SU-DHL-6 (cell line): Measurements from ENCODE around the gene SEC14L1.
"Not testable (repeated sequence)": the region's sequence is repeated elsewhere in the genome, so short reads cannot be mapped to it uniquely, and the experiment has no call there.

Experiments
- H2AFZ ChIP-seq: fragments of 200-600 bp; sonication (generic); 2 replicates; pipeline ENCODE4 v1.6.1; 2014; ENCODE audit warnings: low read depth, mild to moderate bottlenecking, moderate library complexity, mixed read lengths, antibody characterized with exemption, low read length; ENCODE audit not compliant: severe bottlenecking
- H3F3A ChIP-seq: fragments of 200-600 bp; shearing (Covaris generic); 2 replicates; pipeline ENCODE4 v1.6.0; 2016; ENCODE audit warnings: antibody characterized with exemption, mild to moderate bottlenecking; ENCODE audit not compliant: insufficient read depth
- H3K27ac ChIP-seq: fragments of 200-600 bp; sonication (generic); 2 replicates; pipeline ENCODE4 v1.5.1; 2016; ENCODE audit warnings: low read depth, mild to moderate bottlenecking, low read length, moderate library complexity, mixed read lengths
- H3K27me3 ChIP-seq: fragments of 200-600 bp; sonication (generic), shearing (Covaris generic); 2 replicates; pipeline ENCODE4 v1.6.0; 2014; ENCODE audit warnings: mild to moderate bottlenecking, low read length
- H3K36me3 ChIP-seq: fragments of 200-600 bp; sonication (generic); 2 replicates; pipeline ENCODE4 v1.6.1; 2014; ENCODE audit warnings: mild to moderate bottlenecking, low read length, mixed read lengths
- H3K4me2 ChIP-seq: fragments of 300-600, 200-600 bp; shearing (Covaris generic), sonication (generic); 2 replicates; pipeline ENCODE4 v1.6.0; 2014; ENCODE audit warnings: low read length, low read depth, mild to moderate bottlenecking; ENCODE audit not compliant: poor library complexity, severe bottlenecking
- H3K4me3 ChIP-seq: fragments of 200-600 bp; sonication (generic); 2 replicates; pipeline ENCODE4 v1.5.1; 2014; ENCODE audit warnings: antibody characterized with exemption, low read length, mild to moderate bottlenecking, mixed read lengths; ENCODE audit not compliant: insufficient read depth, poor library complexity, severe bottlenecking
- H3K79me2 ChIP-seq: fragments of 200-600 bp; sonication (generic); 2 replicates; pipeline ENCODE4 v1.6.1; 2014; ENCODE audit warnings: mild to moderate bottlenecking, low read length, moderate library complexity; ENCODE audit not compliant: insufficient read depth
- H3K9ac ChIP-seq: fragments of 200-600 bp; sonication (generic); 2 replicates; pipeline ENCODE4 v1.7.0; 2014; ENCODE audit warnings: mild to moderate bottlenecking, low read length
- H3K9me2 ChIP-seq: fragments of 200-600 bp; sonication (generic); replicated peaks from 2 replicates; pipeline ENCODE4 v1.6.1; 2014; ENCODE audit warnings: low read length; ENCODE audit not compliant: insufficient read depth
- H3K9me3 ChIP-seq: fragments of 200-600 bp; sonication (generic); 2 replicates; pipeline ENCODE4 v1.6.1; 2014; ENCODE audit warnings: low read length, mixed read lengths; ENCODE audit not compliant: insufficient read depth
- H4K20me1 ChIP-seq: fragments of 200-600 bp; sonication (generic); 2 replicates; pipeline ENCODE4 v1.6.1; 2014; ENCODE audit warnings: low read depth, mild to moderate bottlenecking, antibody characterized with exemption, low read length, moderate library complexity, mixed read lengths
- EZH2phosphoT487 ChIP-seq: fragments of 200-600 bp; sonication (generic), shearing (Covaris generic); conservative IDR thresholded peaks from 2 replicates; pipeline ENCODE4 v1.6.1; 2018; ENCODE audit warnings: mild to moderate bottlenecking, antibody characterized with exemption, low read length, moderate library complexity, mixed read lengths
- TF ChIP-seq, protein P1 (sequence below): fragments of 200-600 bp; sonication (generic); IDR thresholded peaks from one replicate; pipeline ENCODE4 v1.5.1; 2017; ENCODE audit warnings: antibody characterized with exemption, mild to moderate bottlenecking, low read length, moderate library complexity; ENCODE audit not compliant: insufficient read depth, poor library complexity, severe bottlenecking

The SEC14L1 gene

GRCh38 chr17:77153999-77154586 is 13.3 kb downstream of the SEC14L1 start:
- H3K27me3 ChIP-seq = no peaks in the 10 kb centered on the region
- no peak overlapping the region for H3K4me3 ChIP-seq
- TF ChIP-seq, protein P1, sequence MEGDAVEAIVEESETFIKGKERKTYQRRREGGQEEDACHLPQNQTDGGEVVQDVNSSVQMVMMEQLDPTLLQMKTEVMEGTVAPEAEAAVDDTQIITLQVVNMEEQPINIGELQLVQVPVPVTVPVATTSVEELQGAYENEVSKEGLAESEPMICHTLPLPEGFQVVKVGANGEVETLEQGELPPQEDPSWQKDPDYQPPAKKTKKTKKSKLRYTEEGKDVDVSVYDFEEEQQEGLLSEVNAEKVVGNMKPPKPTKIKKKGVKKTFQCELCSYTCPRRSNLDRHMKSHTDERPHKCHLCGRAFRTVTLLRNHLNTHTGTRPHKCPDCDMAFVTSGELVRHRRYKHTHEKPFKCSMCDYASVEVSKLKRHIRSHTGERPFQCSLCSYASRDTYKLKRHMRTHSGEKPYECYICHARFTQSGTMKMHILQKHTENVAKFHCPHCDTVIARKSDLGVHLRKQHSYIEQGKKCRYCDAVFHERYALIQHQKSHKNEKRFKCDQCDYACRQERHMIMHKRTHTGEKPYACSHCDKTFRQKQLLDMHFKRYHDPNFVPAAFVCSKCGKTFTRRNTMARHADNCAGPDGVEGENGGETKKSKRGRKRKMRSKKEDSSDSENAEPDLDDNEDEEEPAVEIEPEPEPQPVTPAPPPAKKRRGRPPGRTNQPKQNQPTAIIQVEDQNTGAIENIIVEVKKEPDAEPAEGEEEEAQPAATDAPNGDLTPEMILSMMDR = no peak
- TF ChIP-seq EZH2phosphoT487 = no peak
- H3F3A ChIP-seq = no peaks in the 10 kb centered on the region
- no peak overlapping the region for H3K4me2 ChIP-seq
- H2AFZ ChIP-seq = no peak overlapping the region
- no peak overlapping the region for H3K9ac ChIP-seq
- H3K36me3 ChIP-seq = no peaks in the 10 kb centered on the region
- no peaks in the 10 kb centered on the region; the same call in 1 of the 2 replicates for H3K79me2 ChIP-seq
- H3K9me2 ChIP-seq = no peaks in the 10 kb centered on the region
- H3K27ac ChIP-seq = no peak overlapping the region
- H3K9me3 ChIP-seq = no peaks in the 10 kb centered on the region
- peaks cover 4% of the 10 kb centered on the region; the same call in 1 of the 2 replicates for H4K20me1 ChIP-seq

DNA sequence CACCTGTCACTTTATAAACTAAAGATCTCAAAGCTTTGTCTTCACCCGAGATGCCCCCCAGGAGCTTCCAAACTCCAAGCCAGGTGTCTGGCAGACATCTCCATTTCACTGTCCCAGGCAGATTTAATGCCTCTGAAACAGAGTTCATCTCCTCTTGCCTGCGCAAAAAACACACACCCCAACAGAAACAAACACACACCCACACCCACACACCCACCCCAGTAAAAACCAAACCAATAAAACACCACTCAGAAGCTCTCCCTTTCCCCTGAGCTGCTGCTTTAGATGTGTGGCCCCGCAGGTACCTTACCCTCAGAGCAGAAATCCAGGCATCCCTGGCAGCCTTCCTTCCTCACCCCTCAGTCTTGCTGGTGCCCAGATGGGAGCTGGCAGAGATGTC is 14.4 kb downstream of the SEC14L1 start:
- H2AFZ ChIP-seq = no peak overlapping the region
- no peak for TF ChIP-seq EZH2phosphoT487
- TF ChIP-seq, protein P1 = no peak
- no peaks in the 10 kb centered on the region for H3F3A ChIP-seq
- H3K9me2 ChIP-seq = no peaks in the 10 kb centered on the region
- no peak overlapping the region for H3K27ac ChIP-seq
- H3K36me3 ChIP-seq = no peaks in the 10 kb centered on the region
- no peak overlapping the region for H3K9ac ChIP-seq
- H3K79me2 ChIP-seq = no peaks in the 10 kb centered on the region; the same call in 1 of the 2 replicates
- no peaks in the 10 kb centered on the region for H3K27me3 ChIP-seq
- no peak overlapping the region for H3K4me2 ChIP-seq
- peaks cover 4% of the 10 kb centered on the region; the same call in 1 of the 2 replicates for H4K20me1 ChIP-seq
- H3K4me3 ChIP-seq = no peak overlapping the region
- no peaks in the 10 kb centered on the region for H3K9me3 ChIP-seq

GRCh38 chr17:77157766-77158165 is 17.0 kb downstream of the SEC14L1 start:
- H3K9ac ChIP-seq, H3K27ac ChIP-seq, H3K27me3 ChIP-seq, H3K36me3 ChIP-seq, H3K79me2 ChIP-seq, H3K4me3 ChIP-seq, H3F3A ChIP-seq, H2AFZ ChIP-seq, H3K9me3 ChIP-seq, H3K9me2 ChIP-seq, H3K4me2 ChIP-seq, H4K20me1 ChIP-seq: not testable (repeated sequence)

DNA sequence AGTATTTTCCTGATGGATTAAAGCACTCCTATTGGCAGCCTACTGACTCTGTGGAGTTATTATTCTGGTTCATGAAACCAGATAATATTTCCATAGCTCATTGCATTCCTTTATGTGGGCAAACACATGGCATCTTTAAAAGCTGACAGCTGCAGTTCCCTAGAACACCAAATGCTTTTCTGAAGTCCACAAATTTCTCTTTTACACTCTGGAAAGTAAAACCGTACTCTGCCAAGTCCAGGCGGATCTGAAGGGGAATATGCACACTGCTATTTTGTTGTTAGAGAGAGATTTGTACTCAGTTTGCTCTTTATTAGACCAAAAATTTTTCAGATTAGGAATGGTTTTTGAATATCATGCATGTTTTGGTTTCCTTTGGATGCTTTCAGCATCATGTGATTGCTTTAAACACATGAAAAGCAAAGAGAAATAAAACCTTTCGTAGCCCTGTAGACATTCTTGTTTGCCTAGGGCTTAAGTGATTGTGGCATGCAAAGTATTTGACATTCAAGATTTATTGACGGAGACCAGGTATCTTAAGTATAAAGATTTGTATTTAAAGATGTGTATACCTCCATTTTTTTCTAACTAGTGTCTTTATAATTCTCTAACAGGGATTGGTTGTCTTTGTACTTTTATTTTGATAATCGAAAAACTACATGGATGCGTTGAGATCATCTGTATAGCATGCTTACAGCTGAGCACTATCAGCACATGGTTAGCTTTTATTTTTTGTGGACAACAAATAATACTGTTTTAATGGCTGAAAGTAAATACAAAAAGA is 19.5 kb downstream of the SEC14L1 start:
- Histone ChIP-seq H4K20me1 (0 out of 2 replicates have a peak, but pooled peaks cover 4% of the 10 kb centered on the region), H3K79me2 (no peaks in the 10 kb centered on the region), H3K9me2 (no peaks in the 10 kb centered on the region), H3K27me3 (no peaks in the 10 kb centered on the region), H3K27ac (no peak overlapping the region), H3K4me2 (no peak overlapping the region), H3K4me3 (no peak overlapping the region), H3K9ac (no peak overlapping the region), H3F3A (no peaks in the 10 kb centered on the region), H3K36me3 (no peaks in the 10 kb centered on the region), H2AFZ (no peak overlapping the region), H3K9me3 (no peaks in the 10 kb centered on the region)
- TF ChIP-seq, protein P1 = no peak
- no peak for TF ChIP-seq EZH2phosphoT487
